ENCODE data around the gene FAM111A.

DNA sequence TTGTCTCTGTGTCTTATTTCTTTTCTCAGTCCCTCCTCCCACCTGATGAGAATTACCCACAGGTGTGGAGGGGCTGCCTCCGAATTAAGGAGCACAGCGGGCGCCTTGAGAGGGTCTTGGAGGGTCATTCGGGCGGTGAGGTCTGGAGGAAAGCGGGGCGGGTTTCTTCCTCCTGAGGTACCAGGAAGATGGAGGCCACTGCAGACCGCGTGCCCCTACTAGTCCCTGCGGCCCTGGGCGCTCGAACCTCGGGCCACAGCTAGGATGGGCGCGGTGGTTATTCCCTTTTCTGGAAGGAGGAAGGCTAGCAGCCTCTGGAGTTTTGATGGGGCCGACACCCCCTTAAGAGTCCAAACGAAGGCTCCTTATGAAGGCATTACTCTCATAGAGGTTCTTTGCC is 5.5 kb upstream of the FAM111A start:
- TF ChIP-seq, protein P1, sequence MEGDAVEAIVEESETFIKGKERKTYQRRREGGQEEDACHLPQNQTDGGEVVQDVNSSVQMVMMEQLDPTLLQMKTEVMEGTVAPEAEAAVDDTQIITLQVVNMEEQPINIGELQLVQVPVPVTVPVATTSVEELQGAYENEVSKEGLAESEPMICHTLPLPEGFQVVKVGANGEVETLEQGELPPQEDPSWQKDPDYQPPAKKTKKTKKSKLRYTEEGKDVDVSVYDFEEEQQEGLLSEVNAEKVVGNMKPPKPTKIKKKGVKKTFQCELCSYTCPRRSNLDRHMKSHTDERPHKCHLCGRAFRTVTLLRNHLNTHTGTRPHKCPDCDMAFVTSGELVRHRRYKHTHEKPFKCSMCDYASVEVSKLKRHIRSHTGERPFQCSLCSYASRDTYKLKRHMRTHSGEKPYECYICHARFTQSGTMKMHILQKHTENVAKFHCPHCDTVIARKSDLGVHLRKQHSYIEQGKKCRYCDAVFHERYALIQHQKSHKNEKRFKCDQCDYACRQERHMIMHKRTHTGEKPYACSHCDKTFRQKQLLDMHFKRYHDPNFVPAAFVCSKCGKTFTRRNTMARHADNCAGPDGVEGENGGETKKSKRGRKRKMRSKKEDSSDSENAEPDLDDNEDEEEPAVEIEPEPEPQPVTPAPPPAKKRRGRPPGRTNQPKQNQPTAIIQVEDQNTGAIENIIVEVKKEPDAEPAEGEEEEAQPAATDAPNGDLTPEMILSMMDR (IDR thresholded peaks at IDR 0.05): no peak
- no peak for TF ChIP-seq POLR2A (IDR thresholded peaks at IDR 0.05)

Data from adrenal gland (tissue), 5 donors.